ENCODE results near the gene FGFR1OP2.

- TF ChIP-seq CTCF (conservative IDR thresholded peaks at IDR 0.05; ENCODE audit: low read length) (no peak), EZH2phosphoT487 (IDR thresholded peaks at IDR 0.05; ENCODE audit: borderline replicate concordance, low read depth, low read length) (no peak)
These were observed 65.4 kb downstream of the FGFR1OP2 start for GRCh38 chr12:27003421-27004381.

Measured in OCI-LY7 (cell line).